Spleen (tissue), 11 donors: Measurements from ENCODE around the gene CENPW. TPM values are rescaled to one million over a fixed set of nuclear protein-coding genes. Genes with fewer than 3 reads are reported as not detected.

Experiments used
- DNase-seq: peaks from one replicate; pipeline ENCODE4 v3.0.0-alpha.2; 2020
- H3K27ac ChIP-seq, 8 donors: fragments of 200-600 bp; sonication (generic) in 7 of 8; 1 replicate in 4 of 8; 2 replicates in 4 of 8; pipeline versions ENCODE4 v1.5.0 to v1.8.0; 2016 to 2021; ENCODE audit warnings: inconsistent platforms in 4 of 8, mild to moderate bottlenecking in 4 of 8, moderate library complexity in 1 of 8
- H3K27me3 ChIP-seq, 7 donors: fragments of 200-600 bp; sonication (generic) in 6 of 7; replicated peaks in 1 of 7; 1 replicate in 4 of 7; 2 replicates in 3 of 7; pipeline versions ENCODE4 v1.5.0 to v1.8.0; 2016 to 2021; ENCODE audit warnings: inconsistent platforms in 3 of 7, mild to moderate bottlenecking in 1 of 7
- H3K36me3 ChIP-seq, 6 donors: fragments of 200-600 bp; sonication (generic) in 5 of 6; 1 replicate in 4 of 6; 2 replicates in 2 of 6; pipeline versions ENCODE4 v1.5.0 to v1.8.0; 2016 to 2021; ENCODE audit warnings: inconsistent platforms in 2 of 6
- H3K4me1 ChIP-seq, 6 donors: fragments of 200-600 bp; sonication (generic) in 5 of 6; 1 replicate in 3 of 6; 2 replicates in 3 of 6; pipeline versions ENCODE4 v1.5.0 to v1.8.0; 2016 to 2021; ENCODE audit warnings: inconsistent platforms in 3 of 6
- H3K4me3 ChIP-seq, 8 donors: fragments of 200-600 bp; sonication (generic) in 7 of 8; 1 replicate in 4 of 8; 2 replicates in 4 of 8; pipeline versions ENCODE4 v1.5.0 to v1.8.0; 2016 to 2021; ENCODE audit warnings: inconsistent platforms in 4 of 8, mild to moderate bottlenecking in 4 of 8, moderate library complexity in 2 of 8
- H3K9me3 ChIP-seq, 8 donors: fragments of 200-600 bp; sonication (generic) in 7 of 8; 1 replicate in 4 of 8; 2 replicates in 4 of 8; pipeline versions ENCODE4 v1.5.0 to v1.8.0; 2016 to 2021; ENCODE audit warnings: inconsistent platforms in 4 of 8
- CTCF ChIP-seq, 11 experiments: fragments of 200-600 bp in 7 of 11; fragments of 450-650 bp in 4 of 11; sonication (generic) in 4 of 11; IDR thresholded peaks in 8 of 11; conservative IDR thresholded peaks in 3 of 11; 1 replicate in 7 of 11; 2 replicates in 4 of 11; pipeline versions ENCODE4 v1.4.0 to v1.8.0; 2016 to 2021; ENCODE audit warnings: antibody characterized with exemption in 11 of 11, inconsistent platforms in 4 of 11, mild to moderate bottlenecking in 1 of 11
- POLR2A ChIP-seq, 3 donors: fragments of 450-650 bp; IDR thresholded peaks; one replicate each; pipeline ENCODE4 v1.5.1; 2017; ENCODE audit warnings: antibody characterized with exemption in 3 of 3, mild to moderate bottlenecking in 1 of 3
- POLR2AphosphoS5 ChIP-seq, 3 donors: sonication (generic); formaldehyde crosslinking; IDR thresholded peaks; one replicate each; pipeline ENCODE4 v1.5.1; 2017; ENCODE audit warnings: antibody characterized with exemption in 3 of 3
- WGBS, 5 donors: extraction: QIAGEN DNeasy Blood & Tissue Kit in 3 of 5; methylation state at CpG; one replicate each; pipeline versions ENCODE4 v1.1.5 to v1.1.7; 2013 to 2018; 5-methylcytosine and 5-hydroxymethylcytosine counted together
- intact Hi-C: fragments of 100-400 bp; cut with DNase I; formaldehyde crosslinking; loops from one replicate; pipeline ENCODE4 v1.15.0; 2023; ENCODE audit warnings: low total_unique reads
- polyA plus RNA-seq, 3 donors: library from polyadenylated mRNA; stranded (reverse); fragments of 200-250 nt; gene quantifications; one replicate each; pipeline ENCODE4 v1.2.1, GENCODE V29; 2013
- total RNA-seq, 7 donors: library from RNA; depleted of rRNA in 3 of 7; stranded (reverse); fragments of >200 nt in 3 of 7; fragmentation: NEBNext Ultra II Directional in 4 of 7; extraction: Animal tissue kit (Norgen Biotek cat#: 25700) in 4 of 7; gene quantifications; one replicate each; pipeline versions ENCODE4 v1.1.0 to v1.2.1, GENCODE V29; 2016 to 2021
- donor health status: healthy with polysubstance abuse.
- donor health status: DM: no; HTN: no; CAD: no; lungs with moderate emphysema.
- donor health status: DM: no; HTN: no; CAD: no.
- donor health status: Bipolar disorder and iron deficiency.
- donor health status: healthy.
- donor health status: DM: no; HTN: no; CAD: no.
- donor health status: DM: yes; HTN: yes; CAD: no.

CENPW gene
- total and polyA plus RNA-seq, 10 donors = 4.0 to 23.2 (median 8.4) TPM; not detected in 3

- intact Hi-C loops = no loop called here
- DNase-seq = no peak
- WGBS, 5 donors = 88 to 98% (median 95%) methylated on average over 1 of the region's 1 CpG
- no peak for TF ChIP-seq POLR2AphosphoS5 (IDR thresholded peaks at IDR 0.05)
- no peak for TF ChIP-seq POLR2A (IDR thresholded peaks at IDR 0.05)
- TF ChIP-seq CTCF (IDR thresholded peaks at IDR 0.05 in 8 of 11, conservative IDR thresholded peaks at IDR 0.05 in 3 of 11) = no peak
- H3K4me3 ChIP-seq = no peak overlapping the region
- no peaks in the 10 kb centered on the region for H3K9me3 ChIP-seq
- no peaks in the 10 kb centered on the region for H3K36me3 ChIP-seq
- H3K4me1 ChIP-seq = no peaks in the 10 kb centered on the region
- H3K27me3 ChIP-seq = no peaks in the 10 kb centered on the region
- no peak overlapping the region for H3K27ac ChIP-seq
These were observed 27.8 kb upstream of the CENPW start for GRCh38 chr6:126312013-126312665.

- Histone ChIP-seq H3K27me3 (no peaks in the 10 kb centered on the region), H3K4me3 (no peak overlapping the region), H3K36me3 (no peaks in the 10 kb centered on the region), H3K4me1 (no peaks in the 10 kb centered on the region), H3K27ac (no peak overlapping the region), H3K9me3 (no peaks in the 10 kb centered on the region)
- TF ChIP-seq POLR2A (IDR thresholded peaks at IDR 0.05) (no peak), CTCF (IDR thresholded peaks at IDR 0.05 in 8 of 11, conservative IDR thresholded peaks at IDR 0.05 in 3 of 11) (no peak), POLR2AphosphoS5 (IDR thresholded peaks at IDR 0.05) (no peak)
- no peak for DNase-seq
- WGBS, 5 donors = 75 to 90% (median 79%) methylated on average over 1 of the region's 1 CpG
- intact Hi-C loops = no loop called here
These were observed 26.0 kb upstream of the CENPW start for GRCh38 chr6:126313941-126314340.

GRCh38 chr6:126318797-126319196 is 21.1 kb upstream of the CENPW start:
- TF ChIP-seq POLR2A (IDR thresholded peaks at IDR 0.05) (no peak), POLR2AphosphoS5 (IDR thresholded peaks at IDR 0.05) (no peak), CTCF (IDR thresholded peaks at IDR 0.05 in 8 of 11, conservative IDR thresholded peaks at IDR 0.05 in 3 of 11) (no peak)
- Histone ChIP-seq H3K27me3 (no peaks in the 10 kb centered on the region), H3K4me1 (no peaks in the 10 kb centered on the region), H3K9me3 (no peaks in the 10 kb centered on the region), H3K4me3 (no peak overlapping the region), H3K27ac (no peak overlapping the region), H3K36me3 (no peaks in the 10 kb centered on the region)
- DNase-seq = no peak
- 83 to 93% (median 88%) methylated on average over 1 of the region's 1 CpG for WGBS, 5 donors
- intact Hi-C loops = no loop called here

- Histone ChIP-seq H3K4me1 (peaks cover 0 to 10% (median 0%) of the 10 kb centered on the region in 6 donors), H3K9me3 (no peaks in the 10 kb centered on the region), H3K36me3 (no peaks in the 10 kb centered on the region), H3K4me3 (no peak overlapping the region), H3K27me3 (no peaks in the 10 kb centered on the region), H3K27ac (no peak overlapping the region)
- no peak for DNase-seq
- no peak for TF ChIP-seq POLR2AphosphoS5 (IDR thresholded peaks at IDR 0.05)
- no peak for TF ChIP-seq CTCF (IDR thresholded peaks at IDR 0.05 in 8 of 11, conservative IDR thresholded peaks at IDR 0.05 in 3 of 11)
- no peak for TF ChIP-seq POLR2A (IDR thresholded peaks at IDR 0.05)
- 92 to 93% (median 93%) methylated on average over 2 of the region's 2 CpGs for WGBS, 5 donors
- intact Hi-C loops = no loop called here
These were observed 6.2 kb upstream of the CENPW start for GRCh38 chr6:126333729-126334128.
